Astrocyte (in vitro differentiated cells and primary cell): ENCODE data around the gene RNFT2.

Experiments
- EZH2 ChIP-seq: IDR thresholded peaks from 2 replicates; pipeline ENCODE4 v1.6.1; 2012; ENCODE audit warnings: mild to moderate bottlenecking, low read length, inconsistent platforms; ENCODE audit not compliant: insufficient read depth
- TF ChIP-seq, protein P1 (sequence below): IDR thresholded peaks from 2 replicates; pipeline ENCODE4 v1.5.1; 2011; ENCODE audit warnings: low read depth, mild to moderate bottlenecking, inconsistent platforms, low read length, moderate library complexity; ENCODE audit not compliant: insufficient read depth

GRCh38 chr12:116802018-116802417 is 63.9 kb downstream of the RNFT2 start:
- TF ChIP-seq, protein P1, sequence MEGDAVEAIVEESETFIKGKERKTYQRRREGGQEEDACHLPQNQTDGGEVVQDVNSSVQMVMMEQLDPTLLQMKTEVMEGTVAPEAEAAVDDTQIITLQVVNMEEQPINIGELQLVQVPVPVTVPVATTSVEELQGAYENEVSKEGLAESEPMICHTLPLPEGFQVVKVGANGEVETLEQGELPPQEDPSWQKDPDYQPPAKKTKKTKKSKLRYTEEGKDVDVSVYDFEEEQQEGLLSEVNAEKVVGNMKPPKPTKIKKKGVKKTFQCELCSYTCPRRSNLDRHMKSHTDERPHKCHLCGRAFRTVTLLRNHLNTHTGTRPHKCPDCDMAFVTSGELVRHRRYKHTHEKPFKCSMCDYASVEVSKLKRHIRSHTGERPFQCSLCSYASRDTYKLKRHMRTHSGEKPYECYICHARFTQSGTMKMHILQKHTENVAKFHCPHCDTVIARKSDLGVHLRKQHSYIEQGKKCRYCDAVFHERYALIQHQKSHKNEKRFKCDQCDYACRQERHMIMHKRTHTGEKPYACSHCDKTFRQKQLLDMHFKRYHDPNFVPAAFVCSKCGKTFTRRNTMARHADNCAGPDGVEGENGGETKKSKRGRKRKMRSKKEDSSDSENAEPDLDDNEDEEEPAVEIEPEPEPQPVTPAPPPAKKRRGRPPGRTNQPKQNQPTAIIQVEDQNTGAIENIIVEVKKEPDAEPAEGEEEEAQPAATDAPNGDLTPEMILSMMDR = no peak
- no peak for TF ChIP-seq EZH2
